ENCODE data around the gene ITGB4. TPM values are rescaled to one million over a fixed set of nuclear protein-coding genes. Genes with fewer than 3 reads are reported as not detected.

ITGB4 gene
- total RNA-seq, 4 donors from 2014 or later = 371 to 689 (median 435) TPM

DNA sequence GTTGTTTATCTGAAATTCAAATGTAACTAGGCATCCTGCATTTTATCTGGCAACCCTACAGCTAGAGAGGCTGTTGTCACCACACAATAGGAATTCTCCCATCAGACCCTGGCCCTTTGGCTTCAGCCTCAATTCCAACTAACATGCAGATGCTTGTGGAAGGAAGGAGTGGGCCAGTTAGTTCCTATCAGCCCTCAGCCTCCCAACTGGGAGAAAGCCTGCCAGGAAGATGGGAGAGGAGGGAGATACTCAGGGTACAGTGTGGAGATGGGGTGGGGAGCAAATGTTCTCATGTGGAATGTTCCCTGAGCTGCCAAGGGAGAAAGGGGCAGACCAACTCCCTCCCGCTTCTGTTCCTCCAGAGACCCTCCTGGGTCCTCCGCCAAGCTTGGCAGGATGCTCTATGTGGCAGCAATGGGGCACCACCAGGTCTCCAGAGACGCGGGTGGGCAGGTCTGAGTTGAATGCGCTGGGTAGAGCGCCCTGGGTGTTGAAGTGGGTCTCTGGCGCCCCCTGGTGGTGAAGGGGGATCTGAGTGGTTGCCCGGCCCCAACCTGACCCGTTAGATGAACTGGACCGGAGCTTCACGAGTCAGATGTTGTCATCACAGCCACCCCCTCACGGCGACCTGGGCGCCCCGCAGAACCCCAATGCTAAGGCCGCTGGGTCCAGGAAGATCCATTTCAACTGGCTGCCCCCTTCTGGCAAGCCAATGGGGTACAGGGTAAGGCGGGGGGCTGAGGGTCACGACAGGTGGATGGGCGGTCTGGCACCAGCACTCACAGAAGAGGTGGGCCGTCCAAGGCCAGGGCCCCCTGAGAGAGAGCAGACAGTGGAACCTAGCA is 28.5 kb downstream of the ITGB4 start:
- no peak overlapping the region for H3K4me3 ChIP-seq (ENCODE audit: low read depth, poor library complexity, severe bottlenecking)
- intact Hi-C loops (cut with DNase I; ENCODE audit: low total_unique reads) = loop anchor here (5.0 kb wide), 1 partner anchor 77 kb away; no protein-coding TSS in a partner anchor
- TF ChIP-seq POLR2A (IDR thresholded peaks at IDR 0.05) = no peak
- TF ChIP-seq, protein P1, sequence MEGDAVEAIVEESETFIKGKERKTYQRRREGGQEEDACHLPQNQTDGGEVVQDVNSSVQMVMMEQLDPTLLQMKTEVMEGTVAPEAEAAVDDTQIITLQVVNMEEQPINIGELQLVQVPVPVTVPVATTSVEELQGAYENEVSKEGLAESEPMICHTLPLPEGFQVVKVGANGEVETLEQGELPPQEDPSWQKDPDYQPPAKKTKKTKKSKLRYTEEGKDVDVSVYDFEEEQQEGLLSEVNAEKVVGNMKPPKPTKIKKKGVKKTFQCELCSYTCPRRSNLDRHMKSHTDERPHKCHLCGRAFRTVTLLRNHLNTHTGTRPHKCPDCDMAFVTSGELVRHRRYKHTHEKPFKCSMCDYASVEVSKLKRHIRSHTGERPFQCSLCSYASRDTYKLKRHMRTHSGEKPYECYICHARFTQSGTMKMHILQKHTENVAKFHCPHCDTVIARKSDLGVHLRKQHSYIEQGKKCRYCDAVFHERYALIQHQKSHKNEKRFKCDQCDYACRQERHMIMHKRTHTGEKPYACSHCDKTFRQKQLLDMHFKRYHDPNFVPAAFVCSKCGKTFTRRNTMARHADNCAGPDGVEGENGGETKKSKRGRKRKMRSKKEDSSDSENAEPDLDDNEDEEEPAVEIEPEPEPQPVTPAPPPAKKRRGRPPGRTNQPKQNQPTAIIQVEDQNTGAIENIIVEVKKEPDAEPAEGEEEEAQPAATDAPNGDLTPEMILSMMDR (IDR thresholded peaks at IDR 0.05) = peak in 1 of 3 donors; percentile 82
- 33 to 34% methylated on average over 11 to 19 of the region's 20 CpGs for WGBS, 2 donors
- DNase-seq (ENCODE audit: low spot score in 2 of 2) = peak; percentile 77 to 97

DNA sequence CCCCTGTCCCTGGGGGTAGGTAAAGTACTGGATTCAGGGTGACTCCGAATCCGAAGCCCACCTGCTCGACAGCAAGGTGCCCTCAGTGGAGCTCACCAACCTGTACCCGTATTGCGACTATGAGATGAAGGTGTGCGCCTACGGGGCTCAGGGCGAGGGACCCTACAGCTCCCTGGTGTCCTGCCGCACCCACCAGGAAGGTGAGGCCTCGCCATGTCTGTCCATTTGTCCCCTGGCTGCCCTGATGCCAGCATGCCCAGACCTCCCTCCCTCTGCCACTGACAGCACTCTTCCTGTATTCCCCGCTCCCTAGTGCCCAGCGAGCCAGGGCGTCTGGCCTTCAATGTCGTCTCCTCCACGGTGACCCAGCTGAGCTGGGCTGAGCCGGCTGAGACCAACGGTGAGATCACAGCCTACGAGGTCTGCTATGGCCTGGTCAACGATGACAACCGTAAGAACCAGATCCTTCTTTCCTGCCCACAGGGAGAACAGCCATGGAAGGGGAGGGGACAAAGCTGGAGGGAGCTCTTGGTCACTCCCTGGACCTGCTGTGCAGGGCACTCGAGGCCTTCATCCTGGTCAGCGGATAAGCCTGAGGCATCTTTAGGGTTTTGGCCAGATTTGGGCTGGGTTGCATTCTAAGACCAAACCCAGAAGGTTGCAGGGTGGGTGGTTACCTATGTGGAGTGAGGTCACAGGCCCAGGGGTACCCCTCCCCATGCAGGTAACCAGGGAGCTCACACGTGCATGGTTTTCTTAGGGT is 29.6 kb downstream of the ITGB4 start:
- no peak overlapping the region for H3K4me3 ChIP-seq (ENCODE audit: low read depth, poor library complexity, severe bottlenecking)
- TF ChIP-seq POLR2A (IDR thresholded peaks at IDR 0.05) = no peak
- TF ChIP-seq, protein P1 (IDR thresholded peaks at IDR 0.05) = no peak
- no peak for DNase-seq (ENCODE audit: low spot score in 2 of 2)
- 83 to 85% methylated on average over 23 of the region's 23 CpGs for WGBS, 2 donors
- intact Hi-C loops (cut with DNase I; ENCODE audit: low total_unique reads) = loop anchor here (5.0 kb wide), 1 partner anchor 79 kb away; no protein-coding TSS in a partner anchor

DNA sequence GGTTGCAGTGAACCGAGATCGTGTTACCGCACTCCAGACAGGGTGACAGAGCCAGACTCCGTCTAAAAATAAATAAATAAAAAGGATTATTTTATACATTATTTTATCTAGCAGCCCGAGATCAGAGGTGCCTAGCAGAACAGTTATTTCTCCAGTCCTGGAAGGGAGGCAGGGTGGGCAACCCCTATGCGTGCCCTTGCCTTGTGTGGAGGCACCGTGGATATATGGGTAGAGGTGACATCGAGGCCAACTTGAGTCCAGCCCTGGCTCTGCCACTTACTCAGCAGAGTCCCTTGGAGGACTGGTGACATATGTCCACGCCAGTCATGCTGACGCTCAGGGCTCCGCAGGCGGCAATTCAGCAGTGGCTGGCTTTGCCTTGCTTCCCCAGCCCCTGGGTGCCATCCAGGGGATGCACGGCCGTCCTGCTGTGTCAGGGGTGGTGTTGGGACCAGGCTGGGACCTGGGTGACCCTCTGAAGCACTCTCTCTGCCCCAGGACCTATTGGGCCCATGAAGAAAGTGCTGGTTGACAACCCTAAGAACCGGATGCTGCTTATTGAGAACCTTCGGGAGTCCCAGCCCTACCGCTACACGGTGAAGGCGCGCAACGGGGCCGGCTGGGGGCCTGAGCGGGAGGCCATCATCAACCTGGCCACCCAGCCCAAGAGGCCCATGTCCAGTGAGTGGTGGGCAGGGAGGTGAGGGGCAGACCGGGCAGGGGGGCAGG is 30.6 kb downstream of the ITGB4 start:
- no peak overlapping the region for H3K4me3 ChIP-seq (ENCODE audit: low read depth, poor library complexity, severe bottlenecking)
- WGBS, 2 donors = 75 to 81% methylated on average over 21 to 23 of the region's 24 CpGs
- TF ChIP-seq, protein P1 (IDR thresholded peaks at IDR 0.05) = no peak
- no peak for TF ChIP-seq POLR2A (IDR thresholded peaks at IDR 0.05)
- no peak for DNase-seq (ENCODE audit: low spot score in 2 of 2)
- intact Hi-C loops (cut with DNase I; ENCODE audit: low total_unique reads) = loop anchor here (5.0 kb wide), 1 partner anchor 80 kb away; no protein-coding TSS in a partner anchor

DNA sequence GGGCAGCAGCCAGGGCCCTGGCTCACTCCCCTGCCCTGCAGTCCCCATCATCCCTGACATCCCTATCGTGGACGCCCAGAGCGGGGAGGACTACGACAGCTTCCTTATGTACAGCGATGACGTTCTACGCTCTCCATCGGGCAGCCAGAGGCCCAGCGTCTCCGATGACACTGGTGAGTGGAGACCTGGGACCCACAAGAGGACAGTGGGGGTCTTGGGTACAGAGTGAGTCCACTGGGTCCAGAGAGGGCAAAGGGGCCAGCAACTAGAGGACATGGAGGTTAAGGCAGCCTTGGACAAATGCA is 31.1 kb downstream of the ITGB4 start:
- no peak for DNase-seq (ENCODE audit: low spot score in 2 of 2)
- TF ChIP-seq POLR2A (IDR thresholded peaks at IDR 0.05) = no peak
- TF ChIP-seq, protein P1 (IDR thresholded peaks at IDR 0.05) = no peak
- WGBS, 2 donors = 85 to 89% methylated on average over 10 of the region's 10 CpGs
- intact Hi-C loops (cut with DNase I; ENCODE audit: low total_unique reads) = loop anchor here (5.0 kb wide), 1 partner anchor 80 kb away; no protein-coding TSS in a partner anchor
- H3K4me3 ChIP-seq (ENCODE audit: low read depth, poor library complexity, severe bottlenecking) = no peak overlapping the region

DNA sequence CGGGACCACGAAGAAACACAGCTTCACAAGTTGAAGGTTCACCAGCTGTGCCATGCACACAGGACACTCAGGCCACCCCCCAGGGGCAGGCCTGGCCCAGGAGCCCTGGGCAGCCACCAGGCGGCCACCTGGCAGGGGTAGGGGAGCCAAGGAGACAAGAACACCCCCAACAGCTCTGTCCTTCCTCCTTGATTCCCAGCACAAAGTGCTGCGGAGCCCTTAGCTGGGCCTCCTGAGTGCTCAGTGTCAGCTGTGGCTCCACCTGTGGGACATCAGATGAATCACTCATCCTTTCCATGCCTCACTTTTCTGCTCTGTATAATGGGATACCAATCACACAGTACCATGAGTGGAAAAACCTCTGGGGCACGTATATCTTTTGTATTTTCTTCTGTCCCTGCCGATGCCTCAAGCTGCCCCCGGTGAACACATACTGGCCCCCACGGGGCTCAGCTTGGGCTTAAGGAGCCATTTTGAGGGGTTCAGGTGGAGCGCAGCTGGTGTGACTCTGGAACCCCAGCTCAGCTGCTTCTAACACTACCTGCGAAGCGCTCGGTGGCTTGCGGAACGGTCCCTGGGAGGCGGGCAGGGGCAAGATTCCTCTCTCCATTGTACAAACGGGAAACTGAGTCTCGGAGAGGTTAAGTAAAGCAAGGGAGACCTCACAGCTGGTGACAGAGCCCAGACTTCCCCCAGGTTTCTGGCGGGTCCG is 31.7 kb downstream of the ITGB4 start:
- no peak for DNase-seq (ENCODE audit: low spot score in 2 of 2)
- no peak overlapping the region for H3K4me3 ChIP-seq (ENCODE audit: low read depth, poor library complexity, severe bottlenecking)
- 71 to 76% methylated on average over 18 to 19 of the region's 19 CpGs for WGBS, 2 donors
- TF ChIP-seq, protein P1 (IDR thresholded peaks at IDR 0.05) = no peak
- TF ChIP-seq POLR2A (IDR thresholded peaks at IDR 0.05) = no peak
- intact Hi-C loops (cut with DNase I; ENCODE audit: low total_unique reads) = loop anchor here (5.0 kb wide), 1 partner anchor 81 kb away; no protein-coding TSS in a partner anchor
